ENCODE data around the gene SLC5A6.

- TF ChIP-seq POLR2AphosphoS5 (IDR thresholded peaks at IDR 0.05) (no peak), EZH2 (IDR thresholded peaks at IDR 0.05; ENCODE audit: borderline replicate concordance, insufficient read depth, low read length, poor library complexity, severe bottlenecking) (no peak), EP300 (conservative IDR thresholded peaks at IDR 0.05; ENCODE audit: poor library complexity, severe bottlenecking) (no peak), SMC3 (conservative IDR thresholded peaks at IDR 0.05; ENCODE audit: poor library complexity) (no peak), MXI1 (conservative IDR thresholded peaks at IDR 0.05; ENCODE audit: poor library complexity, severe bottlenecking) (no peak), RAD21 (conservative IDR thresholded peaks at IDR 0.05) (no peak)
- TF ChIP-seq, protein P1, sequence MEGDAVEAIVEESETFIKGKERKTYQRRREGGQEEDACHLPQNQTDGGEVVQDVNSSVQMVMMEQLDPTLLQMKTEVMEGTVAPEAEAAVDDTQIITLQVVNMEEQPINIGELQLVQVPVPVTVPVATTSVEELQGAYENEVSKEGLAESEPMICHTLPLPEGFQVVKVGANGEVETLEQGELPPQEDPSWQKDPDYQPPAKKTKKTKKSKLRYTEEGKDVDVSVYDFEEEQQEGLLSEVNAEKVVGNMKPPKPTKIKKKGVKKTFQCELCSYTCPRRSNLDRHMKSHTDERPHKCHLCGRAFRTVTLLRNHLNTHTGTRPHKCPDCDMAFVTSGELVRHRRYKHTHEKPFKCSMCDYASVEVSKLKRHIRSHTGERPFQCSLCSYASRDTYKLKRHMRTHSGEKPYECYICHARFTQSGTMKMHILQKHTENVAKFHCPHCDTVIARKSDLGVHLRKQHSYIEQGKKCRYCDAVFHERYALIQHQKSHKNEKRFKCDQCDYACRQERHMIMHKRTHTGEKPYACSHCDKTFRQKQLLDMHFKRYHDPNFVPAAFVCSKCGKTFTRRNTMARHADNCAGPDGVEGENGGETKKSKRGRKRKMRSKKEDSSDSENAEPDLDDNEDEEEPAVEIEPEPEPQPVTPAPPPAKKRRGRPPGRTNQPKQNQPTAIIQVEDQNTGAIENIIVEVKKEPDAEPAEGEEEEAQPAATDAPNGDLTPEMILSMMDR (IDR thresholded peaks at IDR 0.05; ENCODE audit: poor library complexity, severe bottlenecking) = peak; percentile 38
- TF ChIP-seq, protein P2, sequence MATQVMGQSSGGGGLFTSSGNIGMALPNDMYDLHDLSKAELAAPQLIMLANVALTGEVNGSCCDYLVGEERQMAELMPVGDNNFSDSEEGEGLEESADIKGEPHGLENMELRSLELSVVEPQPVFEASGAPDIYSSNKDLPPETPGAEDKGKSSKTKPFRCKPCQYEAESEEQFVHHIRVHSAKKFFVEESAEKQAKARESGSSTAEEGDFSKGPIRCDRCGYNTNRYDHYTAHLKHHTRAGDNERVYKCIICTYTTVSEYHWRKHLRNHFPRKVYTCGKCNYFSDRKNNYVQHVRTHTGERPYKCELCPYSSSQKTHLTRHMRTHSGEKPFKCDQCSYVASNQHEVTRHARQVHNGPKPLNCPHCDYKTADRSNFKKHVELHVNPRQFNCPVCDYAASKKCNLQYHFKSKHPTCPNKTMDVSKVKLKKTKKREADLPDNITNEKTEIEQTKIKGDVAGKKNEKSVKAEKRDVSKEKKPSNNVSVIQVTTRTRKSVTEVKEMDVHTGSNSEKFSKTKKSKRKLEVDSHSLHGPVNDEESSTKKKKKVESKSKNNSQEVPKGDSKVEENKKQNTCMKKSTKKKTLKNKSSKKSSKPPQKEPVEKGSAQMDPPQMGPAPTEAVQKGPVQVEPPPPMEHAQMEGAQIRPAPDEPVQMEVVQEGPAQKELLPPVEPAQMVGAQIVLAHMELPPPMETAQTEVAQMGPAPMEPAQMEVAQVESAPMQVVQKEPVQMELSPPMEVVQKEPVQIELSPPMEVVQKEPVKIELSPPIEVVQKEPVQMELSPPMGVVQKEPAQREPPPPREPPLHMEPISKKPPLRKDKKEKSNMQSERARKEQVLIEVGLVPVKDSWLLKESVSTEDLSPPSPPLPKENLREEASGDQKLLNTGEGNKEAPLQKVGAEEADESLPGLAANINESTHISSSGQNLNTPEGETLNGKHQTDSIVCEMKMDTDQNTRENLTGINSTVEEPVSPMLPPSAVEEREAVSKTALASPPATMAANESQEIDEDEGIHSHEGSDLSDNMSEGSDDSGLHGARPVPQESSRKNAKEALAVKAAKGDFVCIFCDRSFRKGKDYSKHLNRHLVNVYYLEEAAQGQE (IDR thresholded peaks at IDR 0.05; ENCODE audit: borderline replicate concordance) = no peak
Observed at GRCh38 chr2:27249891-27250651, 38.0 kb upstream of the SLC5A6 start.
